Measurements from ENCODE around the gene KCNIP4. TPM values are rescaled to one million over a fixed set of nuclear protein-coding genes. Genes with fewer than 3 reads are reported as not detected.

Gene KCNIP4
- polyA plus RNA-seq, 3 donors = 0.09 to 0.25 TPM; not detected in 1

- DNase-seq = no peak
- Histone ChIP-seq H3K27ac (ENCODE audit: low read depth in 1 of 2, low read length in 2 of 2) (no peak overlapping the region), H3K4me1 (ENCODE audit: control insufficient read depth in 1 of 2, insufficient read depth in 2 of 2, low read length in 2 of 2) (no peaks in the 10 kb centered on the region), H3K27me3 (ENCODE audit: control insufficient read depth in 2 of 2, insufficient read depth in 2 of 2, low read length in 2 of 2) (no peaks in the 10 kb centered on the region), H3K4me2 (replicated peaks; ENCODE audit: extremely low read depth, low read length, poor library complexity, severe bottlenecking) (no peak overlapping the region), H3K79me2 (ENCODE audit: insufficient read depth, low read length) (no peaks in the 10 kb centered on the region), H3K36me3 (replicated peaks in 1 of 2; ENCODE audit: control insufficient read depth in 1 of 2, insufficient read depth in 2 of 2, low read length in 2 of 2) (no peaks in the 10 kb centered on the region), H2AFZ (ENCODE audit: insufficient read depth, low read depth, low read length, poor library complexity, severe bottlenecking) (no peak overlapping the region), H4K20me1 (ENCODE audit: insufficient read depth, low read length) (no peaks in the 10 kb centered on the region), H3K4me3 (replicated peaks in 1 of 3; ENCODE audit: low read depth in 2 of 3, low read length in 3 of 3) (no peak overlapping the region), H3K9me3 (replicated peaks in 1 of 2; ENCODE audit: control insufficient read depth in 1 of 2, insufficient read depth in 1 of 2, low read length in 2 of 2) (peaks cover 0 to 2% of the 10 kb centered on the region in 2 donors), H3K9ac (ENCODE audit: insufficient read depth, low read length, poor library complexity, severe bottlenecking) (no peak overlapping the region)
- no peak overlapping the region for H3K4me3 Mint-ChIP-seq
- TF ChIP-seq CTCF (IDR thresholded peaks at IDR 0.05) = no peak
- no peaks in the 10 kb centered on the region for H3K4me1 Mint-ChIP-seq
- WGBS (ENCODE audit: insufficient coverage) = no CpG with 5 or more reads among the region's 1 CpG
- no peak overlapping the region for H3K27ac Mint-ChIP-seq
- H3K36me3 Mint-ChIP-seq = no peaks in the 10 kb centered on the region
- H3K9me3 Mint-ChIP-seq = peaks cover 0 to 4% (median 0%) of the 10 kb centered on the region in 7 donors
- intact Hi-C loops (cut with micrococcal nuclease) = no loop called here
- no peaks in the 10 kb centered on the region for H3K27me3 Mint-ChIP-seq (ENCODE audit: low read depth in 3 of 3)
These were observed 323.1 kb downstream of the KCNIP4 start for GRCh38 chr4:21625447-21625846.

- Mint-ChIP-seq H3K9me3 (peaks cover 0 to 9% (median 2%) of the 10 kb centered on the region in 7 donors), H3K27ac (no peak overlapping the region), H3K27me3 (ENCODE audit: low read depth in 3 of 3) (peaks cover 0 to 1% (median 0%) of the 10 kb centered on the region in 3 donors), H3K4me1 (no peaks in the 10 kb centered on the region), H3K36me3 (no peaks in the 10 kb centered on the region), H3K4me3 (no peak overlapping the region)
- H3K79me2 ChIP-seq (ENCODE audit: insufficient read depth, low read length) = no peaks in the 10 kb centered on the region
- no peaks in the 10 kb centered on the region for H3K9me3 ChIP-seq (replicated peaks in 1 of 2; ENCODE audit: control insufficient read depth in 1 of 2, insufficient read depth in 1 of 2, low read length in 2 of 2)
- H3K4me3 ChIP-seq (replicated peaks in 1 of 3; ENCODE audit: low read depth in 2 of 3, low read length in 3 of 3) = no peak overlapping the region
- no peaks in the 10 kb centered on the region for H4K20me1 ChIP-seq (ENCODE audit: insufficient read depth, low read length)
- no peaks in the 10 kb centered on the region for H3K4me1 ChIP-seq (ENCODE audit: control insufficient read depth in 1 of 2, insufficient read depth in 2 of 2, low read length in 2 of 2)
- TF ChIP-seq CTCF (IDR thresholded peaks at IDR 0.05) = no peak
- H2AFZ ChIP-seq (ENCODE audit: insufficient read depth, low read depth, low read length, poor library complexity, severe bottlenecking) = no peak overlapping the region
- no peaks in the 10 kb centered on the region for H3K27me3 ChIP-seq (ENCODE audit: control insufficient read depth in 2 of 2, insufficient read depth in 2 of 2, low read length in 2 of 2)
- WGBS (ENCODE audit: insufficient coverage) = 72% methylated on average over 2 of the region's 3 CpGs
- no peak overlapping the region for H3K4me2 ChIP-seq (replicated peaks; ENCODE audit: extremely low read depth, low read length, poor library complexity, severe bottlenecking)
- H3K36me3 ChIP-seq (replicated peaks in 1 of 2; ENCODE audit: control insufficient read depth in 1 of 2, insufficient read depth in 2 of 2, low read length in 2 of 2) = no peaks in the 10 kb centered on the region
- DNase-seq = no peak
- intact Hi-C loops (cut with micrococcal nuclease) = no loop called here
- H3K27ac ChIP-seq (ENCODE audit: low read depth in 1 of 2, low read length in 2 of 2) = no peak overlapping the region
- no peak overlapping the region for H3K9ac ChIP-seq (ENCODE audit: insufficient read depth, low read length, poor library complexity, severe bottlenecking)
These were observed 343.6 kb downstream of the KCNIP4 start for GRCh38 chr4:21605006-21605405.

Measured in CD14-positive monocyte (primary cell).